Loucy (cell line): Measurements from ENCODE around the gene CABCOCO1.

Experiments used
- EZH2phosphoT487 ChIP-seq: fragments of 200-600 bp; IDR thresholded peaks from 2 replicates; pipeline ENCODE4 v1.6.1; 2018; ENCODE audit warnings: antibody characterized with exemption, mild to moderate bottlenecking, moderate library complexity, borderline replicate concordance
- TF ChIP-seq, protein P1 (sequence below): fragments of 200-600 bp; sonication (generic); conservative IDR thresholded peaks from 2 replicates; pipeline ENCODE4 v1.5.1; 2014; ENCODE audit warnings: mild to moderate bottlenecking, antibody characterized with exemption, low read length

DNA sequence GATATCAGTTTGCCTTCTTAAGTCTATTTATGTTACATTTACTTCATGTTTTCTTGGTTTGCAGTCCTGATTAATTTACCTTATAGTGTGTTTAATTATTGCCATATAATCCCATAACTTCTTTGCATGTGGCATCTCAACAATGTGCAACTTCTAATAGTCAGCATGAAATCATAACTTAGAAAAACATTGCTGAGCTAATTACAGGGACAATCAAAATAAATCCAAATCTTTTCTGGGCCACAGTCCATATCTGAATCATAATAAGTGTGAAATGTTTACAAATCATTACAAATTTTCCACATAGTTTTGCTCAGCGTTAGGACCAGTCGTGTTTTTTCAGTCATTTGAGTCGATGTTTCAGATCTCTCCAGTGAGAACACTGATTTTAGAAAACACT is 29.1 kb upstream of the CABCOCO1 start:
- TF ChIP-seq, protein P1, sequence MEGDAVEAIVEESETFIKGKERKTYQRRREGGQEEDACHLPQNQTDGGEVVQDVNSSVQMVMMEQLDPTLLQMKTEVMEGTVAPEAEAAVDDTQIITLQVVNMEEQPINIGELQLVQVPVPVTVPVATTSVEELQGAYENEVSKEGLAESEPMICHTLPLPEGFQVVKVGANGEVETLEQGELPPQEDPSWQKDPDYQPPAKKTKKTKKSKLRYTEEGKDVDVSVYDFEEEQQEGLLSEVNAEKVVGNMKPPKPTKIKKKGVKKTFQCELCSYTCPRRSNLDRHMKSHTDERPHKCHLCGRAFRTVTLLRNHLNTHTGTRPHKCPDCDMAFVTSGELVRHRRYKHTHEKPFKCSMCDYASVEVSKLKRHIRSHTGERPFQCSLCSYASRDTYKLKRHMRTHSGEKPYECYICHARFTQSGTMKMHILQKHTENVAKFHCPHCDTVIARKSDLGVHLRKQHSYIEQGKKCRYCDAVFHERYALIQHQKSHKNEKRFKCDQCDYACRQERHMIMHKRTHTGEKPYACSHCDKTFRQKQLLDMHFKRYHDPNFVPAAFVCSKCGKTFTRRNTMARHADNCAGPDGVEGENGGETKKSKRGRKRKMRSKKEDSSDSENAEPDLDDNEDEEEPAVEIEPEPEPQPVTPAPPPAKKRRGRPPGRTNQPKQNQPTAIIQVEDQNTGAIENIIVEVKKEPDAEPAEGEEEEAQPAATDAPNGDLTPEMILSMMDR, result no peak
- no peak for TF ChIP-seq EZH2phosphoT487
